GM06990 (cell line): ENCODE data around the gene RSPO1.
"Not testable (repeated sequence)": the region's sequence is repeated elsewhere in the genome, so short reads cannot be mapped to it uniquely, and the experiment has no call there.

Experiments
- DNase-seq: peaks from one replicate; pipeline ENCODE4 v3.0.0-alpha.2; 2011; ENCODE audit not compliant: insufficient read length; ENCODE audit errors: extremely low read depth
- H3K27me3 ChIP-seq: replicated peaks from 2 replicates; pipeline ENCODE4 v1.6.0; 2011; ENCODE audit warnings: low read length; ENCODE audit not compliant: control insufficient read depth, insufficient read depth
- H3K36me3 ChIP-seq: 2 replicates; pipeline ENCODE4 v1.5.1; 2011; ENCODE audit warnings: low read length; ENCODE audit not compliant: control insufficient read depth, insufficient read depth
- H3K4me3 ChIP-seq: replicated peaks from 2 replicates; pipeline ENCODE4 v1.5.1; 2011; ENCODE audit warnings: low read depth, mild to moderate bottlenecking, control low read depth, low read length
- CTCF ChIP-seq: IDR thresholded peaks from 2 replicates; pipeline ENCODE4 v1.5.1; 2011; ENCODE audit warnings: low read length, control low read depth, mild to moderate bottlenecking, inconsistent platforms; ENCODE audit not compliant: insufficient read depth, poor library complexity, severe bottlenecking

Gene RSPO1

GRCh38 chr1:37595440-37596181 is 39.1 kb downstream of the RSPO1 start, which contains the start of gene GNL2:
TSS of gene GNL2 (minus strand) at chr1:37595937. CDS start at chr1:37595822, 115 bp downstream.
- Histone ChIP-seq H3K4me3 (peak within 1 kb of the TSS; percentile 91), H3K27me3 (no peaks in the 10 kb centered on the region), H3K36me3 (peaks cover 7% of the 10 kb centered on the region)
- no peak for TF ChIP-seq CTCF
- peak; percentile 98 for DNase-seq

- Histone ChIP-seq H3K36me3 (peaks cover 9% of the 10 kb centered on the region), H3K4me3 (no peak overlapping the region), H3K27me3 (no peaks in the 10 kb centered on the region)
- TF ChIP-seq CTCF = no peak
- no peak for DNase-seq
These were observed 41.0 kb downstream of the RSPO1 start for GRCh38 chr1:37593726-37594125.

GRCh38 chr1:37588939-37589338 is 45.8 kb downstream of the RSPO1 start:
- Histone ChIP-seq H3K4me3 (no peak overlapping the region), H3K27me3 (no peaks in the 10 kb centered on the region), H3K36me3 (peaks cover 20% of the 10 kb centered on the region)
- no peak for TF ChIP-seq CTCF
- no peak for DNase-seq

- not testable (repeated sequence) for DNase-seq, H3K27me3 ChIP-seq, H3K4me3 ChIP-seq
- peaks cover 16% of the 10 kb centered on the region for H3K36me3 ChIP-seq
These were observed 50.1 kb downstream of the RSPO1 start for GRCh38 chr1:37584544-37584943.

GRCh38 chr1:37575692-37576091 is 59.0 kb downstream of the RSPO1 start:
- no peak overlapping the region for H3K4me3 ChIP-seq
- DNase-seq = no peak
- peaks cover 24% of the 10 kb centered on the region for H3K36me3 ChIP-seq
- no peaks in the 10 kb centered on the region for H3K27me3 ChIP-seq
- no peak for TF ChIP-seq CTCF

- no peak overlapping the region for H3K4me3 ChIP-seq
- TF ChIP-seq CTCF = no peak
- peaks cover 24% of the 10 kb centered on the region for H3K36me3 ChIP-seq
- no peak for DNase-seq
- H3K27me3 ChIP-seq = no peaks in the 10 kb centered on the region
These were observed 59.7 kb downstream of the RSPO1 start for GRCh38 chr1:37574834-37575480.
